ENCODE results near the gene FGF12.

DNA sequence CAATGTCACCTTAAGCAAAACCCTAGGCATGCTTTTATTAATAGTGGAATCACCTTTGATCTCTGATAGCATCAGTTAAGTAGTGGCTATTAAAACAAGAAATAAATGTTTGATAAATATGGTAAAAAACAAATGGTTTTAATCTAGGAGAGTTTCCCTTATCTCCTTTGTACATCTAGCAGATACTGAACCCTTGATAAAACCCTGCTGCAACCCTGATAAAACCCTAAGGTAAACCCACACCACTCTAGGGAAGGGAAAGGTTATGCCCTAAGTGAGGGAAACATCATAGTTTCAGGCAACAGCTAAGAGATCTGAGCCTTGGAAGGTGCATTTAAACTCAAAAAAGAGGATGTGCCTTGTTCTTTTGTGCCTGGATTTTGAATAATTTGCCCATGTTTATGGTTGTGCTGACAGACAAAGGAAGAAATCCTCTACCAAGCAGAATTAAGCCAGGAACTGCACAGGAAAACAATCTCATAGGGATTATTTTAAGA is 309.7 kb downstream of the FGF12 start:
- TF ChIP-seq, protein P1, sequence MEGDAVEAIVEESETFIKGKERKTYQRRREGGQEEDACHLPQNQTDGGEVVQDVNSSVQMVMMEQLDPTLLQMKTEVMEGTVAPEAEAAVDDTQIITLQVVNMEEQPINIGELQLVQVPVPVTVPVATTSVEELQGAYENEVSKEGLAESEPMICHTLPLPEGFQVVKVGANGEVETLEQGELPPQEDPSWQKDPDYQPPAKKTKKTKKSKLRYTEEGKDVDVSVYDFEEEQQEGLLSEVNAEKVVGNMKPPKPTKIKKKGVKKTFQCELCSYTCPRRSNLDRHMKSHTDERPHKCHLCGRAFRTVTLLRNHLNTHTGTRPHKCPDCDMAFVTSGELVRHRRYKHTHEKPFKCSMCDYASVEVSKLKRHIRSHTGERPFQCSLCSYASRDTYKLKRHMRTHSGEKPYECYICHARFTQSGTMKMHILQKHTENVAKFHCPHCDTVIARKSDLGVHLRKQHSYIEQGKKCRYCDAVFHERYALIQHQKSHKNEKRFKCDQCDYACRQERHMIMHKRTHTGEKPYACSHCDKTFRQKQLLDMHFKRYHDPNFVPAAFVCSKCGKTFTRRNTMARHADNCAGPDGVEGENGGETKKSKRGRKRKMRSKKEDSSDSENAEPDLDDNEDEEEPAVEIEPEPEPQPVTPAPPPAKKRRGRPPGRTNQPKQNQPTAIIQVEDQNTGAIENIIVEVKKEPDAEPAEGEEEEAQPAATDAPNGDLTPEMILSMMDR (IDR thresholded peaks at IDR 0.05), result no peak
- TF ChIP-seq POLR2A (IDR thresholded peaks at IDR 0.05), result no peak
